Mesendoderm (in vitro differentiated cells): ENCODE results near the gene FOXP1.
A peak's percentile ranks its signal among the peaks of the same experiment; 100 is the strongest.

ENCODE experiments used
- DNase-seq: peaks from one replicate; pipeline ENCODE4 v3.0.0; 2013
- H2AK5ac ChIP-seq: 2 replicates; pipeline ENCODE4 v1.6.1; 2013; ENCODE audit warnings: low read length, inconsistent platforms
- H2BK120ac ChIP-seq: 2 replicates; pipeline ENCODE4 v1.6.1; 2013; ENCODE audit warnings: low read depth, mild to moderate bottlenecking, low read length, moderate library complexity, mixed read lengths
- H2BK15ac ChIP-seq: replicated peaks from 2 replicates; pipeline ENCODE4 v1.6.1; 2013; ENCODE audit warnings: low read depth, mild to moderate bottlenecking, moderate library complexity
- H2BK5ac ChIP-seq: 2 replicates; pipeline ENCODE4 v1.6.1; 2013; ENCODE audit warnings: low read length, inconsistent platforms
- H3K18ac ChIP-seq: 2 replicates; pipeline ENCODE4 v1.6.1; 2013; ENCODE audit warnings: mild to moderate bottlenecking, low read length, mixed read lengths
- H3K23ac ChIP-seq: one replicate; pipeline ENCODE4 v1.6.1; 2013; ENCODE audit warnings: low read length
- H3K27ac ChIP-seq: 2 replicates; pipeline ENCODE4 v1.5.1; 2013; ENCODE audit warnings: low read depth, mild to moderate bottlenecking, inconsistent platforms, low read length, moderate library complexity
- H3K27me3 ChIP-seq: 2 replicates; pipeline ENCODE4 v1.6.1; 2013; ENCODE audit warnings: low read length, control low read depth, mild to moderate bottlenecking, inconsistent platforms; ENCODE audit not compliant: insufficient read depth, poor library complexity
- H3K36me3 ChIP-seq: 2 replicates; pipeline ENCODE4 v1.6.1; 2013; ENCODE audit warnings: low read length, inconsistent platforms; ENCODE audit not compliant: control insufficient read depth, insufficient read depth
- H3K4ac ChIP-seq: one replicate; pipeline ENCODE4 v1.6.1; 2013; ENCODE audit warnings: low read depth, mild to moderate bottlenecking, low read length, moderate library complexity
- H3K4me1 ChIP-seq: 2 replicates; pipeline ENCODE4 v1.6.1; 2013; ENCODE audit warnings: low read depth, low read length, inconsistent platforms; ENCODE audit not compliant: control insufficient read depth
- H3K4me2 ChIP-seq: 2 replicates; pipeline ENCODE4 v1.6.1; 2013; ENCODE audit warnings: low read length
- H3K4me3 ChIP-seq: 2 replicates; pipeline ENCODE4 v1.5.1; 2013; ENCODE audit warnings: mild to moderate bottlenecking, low read length
- H3K56ac ChIP-seq: one replicate; pipeline ENCODE4 v1.6.1; 2013; ENCODE audit warnings: low read length
- H3K79me1 ChIP-seq: 2 replicates; pipeline ENCODE4 v1.6.1; 2013; ENCODE audit warnings: low read length, inconsistent platforms
- H3K79me2 ChIP-seq: 2 replicates; pipeline ENCODE4 v1.6.1; 2013; ENCODE audit warnings: mild to moderate bottlenecking, low read length; ENCODE audit not compliant: control insufficient read depth, insufficient read depth
- H3K9ac ChIP-seq: 2 replicates; pipeline ENCODE4 v1.6.1; 2013; ENCODE audit warnings: low read length, inconsistent platforms
- H4K5ac ChIP-seq: one replicate; pipeline ENCODE4 v1.6.1; 2013; ENCODE audit warnings: low read length
- H4K8ac ChIP-seq: one replicate; pipeline ENCODE4 v1.6.1; 2013; ENCODE audit warnings: low read depth, mild to moderate bottlenecking, control low read depth, low read length, moderate library complexity
- WGBS: extraction: QIAGEN DNeasy Blood & Tissue Kit; methylation state at CpG from one replicate; pipeline ENCODE4 v1.1.7; 2013; ENCODE audit warnings: low lambda C conversion rate, missing lambda C conversion rate; ENCODE audit not compliant: insufficient coverage; ENCODE audit errors: extremely low coverage; 5-methylcytosine and 5-hydroxymethylcytosine counted together

FOXP1 gene

GRCh38 chr3:71454512-71455403 lies 128.8 kb downstream of the FOXP1 start:
- Histone ChIP-seq H3K18ac (no peak overlapping the region), H4K5ac (no peak overlapping the region), H3K79me2 (no peaks in the 10 kb centered on the region), H3K27ac (no peak overlapping the region), H3K23ac (no peak overlapping the region), H3K4me1 (peaks cover 8% of the 10 kb centered on the region), H3K4me2 (no peak overlapping the region), H3K4ac (no peak overlapping the region), H4K8ac (no peak overlapping the region), H3K56ac (no peak overlapping the region), H3K79me1 (no peaks in the 10 kb centered on the region), H2BK5ac (no peak overlapping the region), H3K9ac (no peak overlapping the region), H2AK5ac (no peak overlapping the region), H2BK120ac (no peak overlapping the region), H3K27me3 (no peaks in the 10 kb centered on the region), H3K36me3 (no peaks in the 10 kb centered on the region), H2BK15ac (no peak overlapping the region), H3K4me3 (no peak overlapping the region)
- no peak for DNase-seq
- no CpG with 5 or more reads among the region's 15 CpGs for WGBS

GRCh38 chr3:71453822-71454511 lies 129.6 kb downstream of the FOXP1 start:
- no CpG with 5 or more reads among the region's 10 CpGs for WGBS
- Histone ChIP-seq H3K23ac (no peak overlapping the region), H3K36me3 (no peaks in the 10 kb centered on the region), H2AK5ac (no peak overlapping the region), H3K4ac (no peak overlapping the region), H4K5ac (no peak overlapping the region), H2BK5ac (no peak overlapping the region), H3K4me3 (no peak overlapping the region), H3K79me1 (no peaks in the 10 kb centered on the region), H2BK120ac (no peak overlapping the region), H3K27me3 (no peaks in the 10 kb centered on the region), H3K4me1 (peaks cover 8% of the 10 kb centered on the region), H3K27ac (no peak overlapping the region), H3K4me2 (no peak overlapping the region), H3K56ac (no peak overlapping the region), H3K79me2 (no peaks in the 10 kb centered on the region), H3K9ac (no peak overlapping the region), H4K8ac (no peak overlapping the region), H2BK15ac (no peak overlapping the region), H3K18ac (no peak overlapping the region)
- DNase-seq: no peak

- no peak overlapping the region for H3K4ac ChIP-seq
- no peaks in the 10 kb centered on the region for H3K27me3 ChIP-seq
- H3K23ac ChIP-seq: no peak overlapping the region
- H3K27ac ChIP-seq: no peak overlapping the region
- no peak overlapping the region for H4K5ac ChIP-seq
- no peaks in the 10 kb centered on the region for H3K79me2 ChIP-seq
- H3K18ac ChIP-seq: no peak overlapping the region
- no peak overlapping the region for H4K8ac ChIP-seq
- H3K9ac ChIP-seq: no peak overlapping the region
- no peak overlapping the region for H2BK5ac ChIP-seq
- H2BK15ac ChIP-seq: no peak overlapping the region
- no peak for DNase-seq
- H2BK120ac ChIP-seq: no peak overlapping the region
- H3K56ac ChIP-seq: no peak overlapping the region
- H3K79me1 ChIP-seq: no peaks in the 10 kb centered on the region
- H2AK5ac ChIP-seq: no peak overlapping the region
- H3K4me1 ChIP-seq: peaks cover 8% of the 10 kb centered on the region
- no CpG with 5 or more reads among the region's 3 CpGs for WGBS
- no peak overlapping the region for H3K4me3 ChIP-seq
- H3K36me3 ChIP-seq: no peaks in the 10 kb centered on the region
- no peak overlapping the region for H3K4me2 ChIP-seq
Observed at GRCh38 chr3:71453319-71453718, 130.2 kb downstream of the FOXP1 start.

GRCh38 chr3:71451812-71452211 lies 131.7 kb downstream of the FOXP1 start:
- Histone ChIP-seq H4K5ac (no peak overlapping the region), H3K79me2 (no peaks in the 10 kb centered on the region), H3K56ac (no peak overlapping the region), H3K79me1 (no peaks in the 10 kb centered on the region), H2BK15ac (no peak overlapping the region), H3K27ac (no peak overlapping the region), H3K4ac (no peak overlapping the region), H3K36me3 (no peaks in the 10 kb centered on the region), H3K18ac (no peak overlapping the region), H4K8ac (no peak overlapping the region), H3K4me1 (peaks cover 8% of the 10 kb centered on the region), H3K27me3 (no peaks in the 10 kb centered on the region), H3K4me2 (no peak overlapping the region), H2AK5ac (no peak overlapping the region), H3K23ac (no peak overlapping the region), H3K4me3 (no peak overlapping the region), H2BK5ac (no peak overlapping the region), H3K9ac (no peak overlapping the region), H2BK120ac (no peak overlapping the region)
- DNase-seq: no peak
- WGBS: no CpG with 5 or more reads among the region's 5 CpGs

GRCh38 chr3:71451060-71451459 lies 132.5 kb downstream of the FOXP1 start:
- Histone ChIP-seq H2BK15ac (no peak overlapping the region), H3K4me1 (peaks cover 5% of the 10 kb centered on the region), H3K9ac (no peak overlapping the region), H3K23ac (no peak overlapping the region), H3K18ac (peak overlapping the region; percentile 4), H2BK5ac (no peak overlapping the region), H3K27me3 (no peaks in the 10 kb centered on the region), H3K56ac (no peak overlapping the region), H3K79me1 (no peaks in the 10 kb centered on the region), H3K36me3 (no peaks in the 10 kb centered on the region), H3K27ac (no peak overlapping the region), H2BK120ac (no peak overlapping the region), H2AK5ac (no peak overlapping the region), H3K79me2 (no peaks in the 10 kb centered on the region), H3K4ac (no peak overlapping the region), H4K8ac (no peak overlapping the region), H4K5ac (no peak overlapping the region), H3K4me2 (no peak overlapping the region), H3K4me3 (no peak overlapping the region)
- no peak for DNase-seq
- no CpG with 5 or more reads among the region's 4 CpGs for WGBS
